T-cell (primary cell): ENCODE measurements around the gene BRI3. TPM values are rescaled to one million over a fixed set of nuclear protein-coding genes. Genes with fewer than 3 reads are reported as not detected.
A peak's percentile ranks its signal among the peaks of the same experiment; 100 is the strongest.

ENCODE experiments used
- ATAC-seq, 4 experiments: fragments of 200-7000 bp in 3 of 4; fragments of 150-1000 bp in 1 of 4; cut with Tn5 transposase; replicated peaks in 1 of 4; 1 replicate in 3 of 4; 2 replicates in 1 of 4; pipeline ENCODE4 v1.10.0; 2021; ENCODE audit warnings: moderate library complexity in 3 of 4, mild to moderate bottlenecking in 2 of 4, moderate number of reproducible peaks in 1 of 4
- CTCF ChIA-PET, 2 donors: fragments of 300-600 bp; sonication (Branson Sonifier 250); formaldehyde crosslinking; loops; one replicate each; lab custom pipeline; 2022; ENCODE audit warnings: antibody characterized with exemption in 2 of 2; lab: Charles Lee
- POLR2A ChIA-PET, 2 donors: fragments of 300-600 bp; sonication (Branson Sonifier 250); formaldehyde crosslinking; loops; one replicate each; lab custom pipeline; 2022; ENCODE audit warnings: antibody characterized with exemption in 2 of 2; lab: Charles Lee
- DNase-seq, 35 experiments: peaks; one replicate each; pipeline versions ENCODE4 v3.0.0 to v3.0.0-alpha.2; 2013 to 2023
- H3K27ac ChIP-seq: one replicate; pipeline ENCODE4 v1.5.1; 2013; ENCODE audit warnings: low read length
- H3K27me3 ChIP-seq, 2 experiments: replicated peaks in 1 of 2; 1 replicate in 1 of 2; 2 replicates in 1 of 2; pipeline versions ENCODE4 v1.6.1 to v1.7.0; 2013; ENCODE audit warnings: low read length in 1 of 2, mixed read lengths in 1 of 2; ENCODE audit not compliant: control insufficient read depth in 2 of 2, insufficient read depth in 2 of 2; ENCODE audit errors: extremely low read depth in 1 of 2
- H3K36me3 ChIP-seq, 2 donors: 1 replicate in 1 of 2; 2 replicates in 1 of 2; pipeline versions ENCODE4 v1.6.1 to v1.7.0; 2013; ENCODE audit warnings: low read length in 1 of 2; ENCODE audit not compliant: control insufficient read depth in 2 of 2, insufficient read depth in 1 of 2; ENCODE audit errors: extremely low read depth in 1 of 2
- H3K4me1 ChIP-seq, 2 experiments: 1 replicate in 1 of 2; 2 replicates in 1 of 2; pipeline versions ENCODE4 v1.6.1 to v1.7.0; 2013; ENCODE audit warnings: low read length in 2 of 2, mixed read lengths in 1 of 2; ENCODE audit not compliant: insufficient read depth in 2 of 2, control insufficient read depth in 1 of 2; ENCODE audit errors: extremely low read depth in 1 of 2
- H3K4me3 ChIP-seq, 2 donors: 1 replicate in 1 of 2; 2 replicates in 1 of 2; pipeline versions ENCODE4 v1.5.1 to v1.7.0; 2013; ENCODE audit warnings: mild to moderate bottlenecking in 2 of 2, low read length in 1 of 2, moderate library complexity in 1 of 2; ENCODE audit not compliant: control insufficient read depth in 1 of 2; ENCODE audit errors: extremely low read depth in 1 of 2
- H3K9me3 ChIP-seq: 2 replicates; pipeline ENCODE4 v1.7.0; 2013
- H3K27ac Mint-ChIP-seq, 2 donors: one replicate each; pipeline ENCODE4 v1.8.0; 2020 to 2021; ENCODE audit warnings: mild to moderate bottlenecking in 2 of 2, mixed read lengths in 2 of 2
- H3K27me3 Mint-ChIP-seq, 2 donors: one replicate each; pipeline ENCODE4 v1.8.0; 2021 to 2022; ENCODE audit warnings: mixed read lengths in 2 of 2
- H3K36me3 Mint-ChIP-seq: one replicate; pipeline ENCODE4 v1.8.0; 2021; ENCODE audit warnings: mixed read lengths
- H3K4me1 Mint-ChIP-seq, 3 donors: one replicate each; pipeline ENCODE4 v1.8.0; 2020 to 2022; ENCODE audit warnings: mixed read lengths in 3 of 3, mild to moderate bottlenecking in 1 of 3
- H3K4me3 Mint-ChIP-seq, 3 donors: one replicate each; pipeline ENCODE4 v1.8.0; 2020 to 2022; ENCODE audit warnings: mild to moderate bottlenecking in 3 of 3, mixed read lengths in 3 of 3, moderate library complexity in 3 of 3
- H3K9me3 Mint-ChIP-seq, 3 donors: one replicate each; pipeline ENCODE4 v1.8.0; 2020 to 2022; ENCODE audit warnings: mixed read lengths in 3 of 3
- WGBS: methylation state at CpG from one replicate; pipeline ENCODE4 v1.1.5; 2013; ENCODE audit warnings: missing lambda C conversion rate; ENCODE audit not compliant: insufficient coverage; 5-methylcytosine and 5-hydroxymethylcytosine counted together
- total RNA-seq, 35 experiments: library from RNA in 6 of 35; stranded (reverse) in 6 of 35; fragments of 120-200 nt in 1 of 35; gene quantifications; one replicate each; pipeline versions ENCODE4 v1.2.1 to v1.2.4 and lab custom pipeline; 2013 to 2026

Gene BRI3
- total RNA-seq, 5 donors from 2014 or later (not counting 1 experiment from before 2014, with no cell fraction given): 53.4 to 73.0 (median 61.2) TPM

GRCh38 chr7:98256431-98256830 is 25.1 kb upstream of the BRI3 start:
- H3K27me3 ChIP-seq: no peaks in the 10 kb centered on the region
- H3K9me3 ChIP-seq: no peaks in the 10 kb centered on the region
- no peak overlapping the region for H3K4me3 ChIP-seq
- H3K27ac ChIP-seq: no peak overlapping the region
- Mint-ChIP-seq H3K4me1 (peaks cover 27 to 34% (median 30%) of the 10 kb centered on the region in 3 donors), H3K27ac (no peak overlapping the region), H3K27me3 (no peaks in the 10 kb centered on the region), H3K9me3 (no peaks in the 10 kb centered on the region), H3K36me3 (peaks cover 32% of the 10 kb centered on the region), H3K4me3 (no peak overlapping the region)
- H3K4me1 ChIP-seq: peaks cover 7 to 22% of the 10 kb centered on the region in 2 experiments
- WGBS: no CpG with 5 or more reads among the region's 7 CpGs
- CTCF ChIA-PET: no interaction called here
- POLR2A ChIA-PET: no interaction called here
- ATAC-seq (no peak), DNase-seq (no peak)
- H3K36me3 ChIP-seq: peaks cover 8 to 14% of the 10 kb centered on the region in 2 donors

GRCh38 chr7:98257701-98258100 is 23.8 kb upstream of the BRI3 start:
- Mint-ChIP-seq H3K4me1 (peaks cover 19 to 27% (median 24%) of the 10 kb centered on the region in 3 donors), H3K27me3 (no peaks in the 10 kb centered on the region), H3K27ac (no peak overlapping the region), H3K4me3 (no peak overlapping the region), H3K36me3 (peaks cover 38% of the 10 kb centered on the region), H3K9me3 (no peaks in the 10 kb centered on the region)
- ChIA-PET POLR2A (no interaction called here), CTCF (no interaction called here)
- H3K4me1 ChIP-seq: peaks cover 5 to 15% of the 10 kb centered on the region in 2 experiments
- no peak overlapping the region for H3K27ac ChIP-seq
- no peak for ATAC-seq
- WGBS: 100% methylated on average over 5 of the region's 6 CpGs
- H3K27me3 ChIP-seq: no peaks in the 10 kb centered on the region
- DNase-seq: no peak
- peaks cover 8 to 19% of the 10 kb centered on the region in 2 donors for H3K36me3 ChIP-seq
- no peak overlapping the region for H3K4me3 ChIP-seq
- H3K9me3 ChIP-seq: no peaks in the 10 kb centered on the region

- Histone ChIP-seq H3K4me3 (no peak overlapping the region), H3K36me3 (peaks cover 0 to 8% of the 10 kb centered on the region in 2 donors), H3K9me3 (no peaks in the 10 kb centered on the region), H3K27ac (no peak overlapping the region), H3K4me1 (no peaks in the 10 kb centered on the region), H3K27me3 (no peaks in the 10 kb centered on the region)
- peaks cover 17% of the 10 kb centered on the region for H3K36me3 Mint-ChIP-seq
- ATAC-seq: no peak
- H3K9me3 Mint-ChIP-seq: no peaks in the 10 kb centered on the region
- ChIA-PET CTCF (interaction anchor here in 1 of 2 donors (0.6 to 0.7 kb wide), 2 partner anchors 525 to 624 kb away, joined by 5 read pairs; no protein-coding TSS in a partner anchor), POLR2A (no interaction called here)
- peak overlapping the region in 1 of 2 donors; percentile 86 for H3K27ac Mint-ChIP-seq
- WGBS: 93% methylated on average over 5 of the region's 5 CpGs
- H3K4me3 Mint-ChIP-seq: no peak overlapping the region
- DNase-seq: no peak
- peaks cover 0 to 8% (median 3%) of the 10 kb centered on the region in 3 donors for H3K4me1 Mint-ChIP-seq
- H3K27me3 Mint-ChIP-seq: no peaks in the 10 kb centered on the region
Observed at GRCh38 chr7:98265841-98266271, 15.6 kb upstream of the BRI3 start.

- ATAC-seq (peak in 1 of 4 experiments; percentile 46), DNase-seq (no peak)
- H3K4me1 ChIP-seq: no peaks in the 10 kb centered on the region
- no peak overlapping the region for H3K27ac ChIP-seq
- WGBS: no CpG with 5 or more reads among the region's 2 CpGs
- no peak overlapping the region for H3K4me3 Mint-ChIP-seq
- peaks cover 0 to under 1% of the 10 kb centered on the region in 2 donors for H3K36me3 ChIP-seq
- ChIA-PET CTCF (interaction anchor here (0.6 to 0.7 kb wide), 2 partner anchors 7 to 797 kb away, joined by 3 to 7 read pairs; no protein-coding TSS in a partner anchor), POLR2A (no interaction called here)
- H3K4me1 Mint-ChIP-seq: peaks cover 0 to 8% (median 3%) of the 10 kb centered on the region in 3 donors
- no peak overlapping the region for H3K4me3 ChIP-seq
- peaks cover 8% of the 10 kb centered on the region for H3K36me3 Mint-ChIP-seq
- no peaks in the 10 kb centered on the region for H3K27me3 Mint-ChIP-seq
- no peaks in the 10 kb centered on the region for H3K9me3 Mint-ChIP-seq
- H3K27ac Mint-ChIP-seq: no peak overlapping the region
- no peaks in the 10 kb centered on the region for H3K27me3 ChIP-seq
- H3K9me3 ChIP-seq: no peaks in the 10 kb centered on the region
Observed at GRCh38 chr7:98266840-98267239, 14.6 kb upstream of the BRI3 start.

- WGBS: 100% methylated on average over 3 of the region's 3 CpGs
- peaks cover 0 to 8% (median 3%) of the 10 kb centered on the region in 3 donors for H3K4me1 Mint-ChIP-seq
- H3K27me3 Mint-ChIP-seq: no peaks in the 10 kb centered on the region
- DNase-seq (no peak), ATAC-seq (no peak)
- Histone ChIP-seq H3K4me3 (no peak overlapping the region), H3K27ac (no peak overlapping the region), H3K9me3 (no peaks in the 10 kb centered on the region), H3K36me3 (no peaks in the 10 kb centered on the region), H3K27me3 (no peaks in the 10 kb centered on the region), H3K4me1 (no peaks in the 10 kb centered on the region)
- peaks cover 6% of the 10 kb centered on the region for H3K36me3 Mint-ChIP-seq
- H3K4me3 Mint-ChIP-seq: no peak overlapping the region
- peak overlapping the region in 1 of 2 donors; percentile 39 for H3K27ac Mint-ChIP-seq
- POLR2A ChIA-PET: no interaction called here
- CTCF ChIA-PET: interaction anchor here (0.6 kb wide), 2 partner anchors 8 to 13 kb away, joined by 3 read pairs; no protein-coding TSS in a partner anchor
- H3K9me3 Mint-ChIP-seq: no peaks in the 10 kb centered on the region
Observed at GRCh38 chr7:98267303-98267702, 14.2 kb upstream of the BRI3 start.

- no peak overlapping the region for H3K27ac ChIP-seq
- H3K4me3 ChIP-seq: no peak overlapping the region
- ChIA-PET CTCF (no interaction called here), POLR2A (no interaction called here)
- no peaks in the 10 kb centered on the region for H3K36me3 ChIP-seq
- H3K4me1 ChIP-seq: peaks cover 0 to 8% of the 10 kb centered on the region in 2 experiments
- no CpG with 5 or more reads among the region's 5 CpGs for WGBS
- H3K27me3 ChIP-seq: no peaks in the 10 kb centered on the region
- Mint-ChIP-seq H3K4me1 (peaks cover 0 to 6% (median 3%) of the 10 kb centered on the region in 3 donors), H3K27me3 (no peaks in the 10 kb centered on the region), H3K27ac (no peak overlapping the region), H3K4me3 (no peak overlapping the region), H3K9me3 (no peaks in the 10 kb centered on the region), H3K36me3 (no peaks in the 10 kb centered on the region)
- DNase-seq (no peak), ATAC-seq (no peak)
- no peaks in the 10 kb centered on the region for H3K9me3 ChIP-seq
Observed at GRCh38 chr7:98276241-98276761, 5.2 kb upstream of the BRI3 start.
